Activated naive CD4-positive, alpha-beta T cell treated with anti-CD3 and anti-CD28 coated beads, Interleukin-2, amount 10 ng/mL, durations not matched to agents 7 days and 5 days (primary cell): Measurements from ENCODE around the gene GRIK1.
"Not testable (repeated sequence)": the region's sequence is repeated elsewhere in the genome, so short reads cannot be mapped to it uniquely, and the experiment has no call there.

Experiments
- CTCF ChIA-PET: fragments of 350-600 bp; sonication (Branson Sonifier 250); formaldehyde crosslinking; loops from one replicate; lab custom pipeline; 2021; ENCODE audit warnings: antibody characterized with exemption; lab: Charles Lee
- DNase-seq: peaks from one replicate; pipeline ENCODE4 v3.0.0-alpha.2; 2020
- H3K27ac Mint-ChIP-seq: one replicate; pipeline ENCODE4 v1.8.0; 2021; ENCODE audit warnings: mild to moderate bottlenecking, moderate library complexity, mixed read lengths
- H3K27me3 Mint-ChIP-seq: one replicate; pipeline ENCODE4 v1.8.0; 2021; ENCODE audit warnings: mild to moderate bottlenecking, mixed read lengths
- H3K36me3 Mint-ChIP-seq: one replicate; pipeline ENCODE4 v1.8.0; 2021; ENCODE audit warnings: mixed read lengths
- H3K4me1 Mint-ChIP-seq: one replicate; pipeline ENCODE4 v1.8.0; 2021; ENCODE audit warnings: mixed read lengths
- H3K4me3 Mint-ChIP-seq: one replicate; pipeline ENCODE4 v1.8.0; 2021; ENCODE audit warnings: mild to moderate bottlenecking, moderate library complexity, mixed read lengths
- H3K9me3 Mint-ChIP-seq: one replicate; pipeline ENCODE4 v1.8.0; 2021; ENCODE audit warnings: mixed read lengths

GRIK1 gene

DNA sequence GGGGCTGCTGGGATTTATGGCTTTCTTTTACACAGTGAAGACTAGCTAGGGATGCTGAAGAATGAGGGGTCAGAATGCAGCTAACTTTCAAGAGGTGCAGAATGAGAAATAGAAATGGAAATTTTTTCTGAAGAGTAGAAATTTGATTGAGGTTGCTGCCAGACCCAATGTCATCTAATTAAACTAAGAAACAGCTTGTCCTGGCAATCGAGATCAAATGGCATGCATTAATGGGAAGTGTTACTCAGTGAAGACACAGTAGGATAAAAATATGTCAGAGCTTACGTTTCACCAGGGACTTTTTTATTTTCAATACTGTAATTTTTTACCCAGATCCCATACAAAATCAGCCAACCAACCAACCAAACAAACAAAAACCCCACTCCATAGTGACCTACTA, 306.0 kb downstream of the GRIK1 start:
- CTCF ChIA-PET: interaction anchor here (0.6 kb wide), 1 partner anchor 13 kb away, joined by 3 read pairs; no protein-coding TSS in a partner anchor
- no peaks in the 10 kb centered on the region for H3K36me3 Mint-ChIP-seq
- no peak overlapping the region for H3K27ac Mint-ChIP-seq

DNA sequence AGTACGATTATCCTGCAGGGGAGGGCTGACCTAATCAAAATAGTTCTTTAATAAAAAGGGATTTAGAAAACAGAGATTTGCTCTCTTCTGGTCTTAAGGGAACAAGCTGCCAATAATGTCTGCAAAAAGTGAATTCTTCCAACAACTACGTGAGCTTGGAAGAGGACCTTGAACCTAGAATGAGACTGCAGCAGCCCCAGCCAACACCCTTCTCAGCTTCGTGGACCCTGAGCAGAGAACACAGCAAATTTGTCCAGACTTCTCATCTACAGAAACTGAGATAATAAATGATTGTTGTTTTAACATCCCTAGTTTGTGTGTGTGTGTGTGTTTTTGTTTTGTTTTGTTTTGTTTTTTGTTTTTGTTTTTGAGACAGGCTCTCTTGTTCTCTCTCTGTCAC, 309.4 kb downstream of the GRIK1 start:
- H3K4me3 Mint-ChIP-seq: no peak overlapping the region
- no peaks in the 10 kb centered on the region for H3K27me3 Mint-ChIP-seq
- no peaks in the 10 kb centered on the region for H3K4me1 Mint-ChIP-seq
- H3K9me3 Mint-ChIP-seq: no peaks in the 10 kb centered on the region
- H3K36me3 Mint-ChIP-seq: no peaks in the 10 kb centered on the region
- H3K27ac Mint-ChIP-seq: no peak overlapping the region
- CTCF ChIA-PET: no interaction called here
- DNase-seq: no peak

More for the DNA sequence above, 306.0 kb downstream of the GRIK1 start:
- no peaks in the 10 kb centered on the region for H3K9me3 Mint-ChIP-seq
- H3K4me1 Mint-ChIP-seq: no peaks in the 10 kb centered on the region
- no peaks in the 10 kb centered on the region for H3K27me3 Mint-ChIP-seq
- no peak overlapping the region for H3K4me3 Mint-ChIP-seq
- no peak for DNase-seq

DNA sequence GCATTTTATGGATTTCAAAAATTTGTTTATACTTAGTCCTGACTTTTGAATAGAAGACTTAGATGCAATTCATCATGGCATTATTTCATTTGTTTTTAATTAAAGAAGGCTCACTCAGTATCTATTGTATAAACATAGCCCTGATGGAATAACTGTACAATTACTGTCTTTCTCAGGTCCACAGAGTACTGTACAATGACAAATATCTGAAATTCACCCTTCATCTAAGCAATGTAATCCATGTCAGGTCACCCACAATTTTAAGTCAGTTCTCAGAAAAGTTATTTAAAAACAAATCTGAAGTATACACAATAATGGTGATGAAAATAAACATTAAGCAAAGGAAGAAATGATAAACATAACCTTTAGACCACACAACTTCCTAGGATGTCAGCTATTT, 311.9 kb downstream of the GRIK1 start:
- H3K9me3 Mint-ChIP-seq: no peaks in the 10 kb centered on the region
- H3K4me1 Mint-ChIP-seq: no peaks in the 10 kb centered on the region

DNA sequence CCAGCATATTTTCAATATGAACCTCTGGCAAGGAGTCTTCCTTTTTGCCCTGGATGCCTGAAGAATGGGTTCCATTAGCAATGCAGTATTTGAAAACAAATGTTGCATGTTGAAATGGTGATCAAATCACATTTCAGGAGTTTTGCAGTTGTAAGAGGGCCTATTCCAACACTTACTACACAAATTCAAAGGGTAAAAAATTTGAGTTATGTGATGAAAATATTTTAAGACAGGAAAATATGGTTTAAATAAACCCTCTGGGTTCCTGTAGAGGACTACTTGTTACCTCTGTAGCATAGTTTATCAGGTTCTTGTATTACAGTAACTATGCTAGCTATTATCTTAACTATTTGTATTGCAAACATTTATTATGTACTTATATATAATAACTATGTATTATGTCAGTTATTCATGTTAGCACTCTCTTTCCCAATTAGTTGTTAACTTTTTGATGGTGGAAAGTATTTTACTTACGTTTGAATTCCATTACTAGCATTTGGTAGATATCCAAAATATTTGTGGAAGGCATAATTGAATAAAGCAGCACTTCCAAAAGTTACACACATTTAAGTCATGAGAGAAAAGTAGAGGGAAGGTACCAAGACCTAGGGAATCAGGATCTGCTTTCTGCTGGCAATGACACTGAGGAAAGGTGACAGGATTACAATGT, 312.9 kb downstream of the GRIK1 start:
- CTCF ChIA-PET: no interaction called here
- no peak overlapping the region for H3K4me3 Mint-ChIP-seq
- no peaks in the 10 kb centered on the region for H3K36me3 Mint-ChIP-seq
- no peaks in the 10 kb centered on the region for H3K27me3 Mint-ChIP-seq
- H3K27ac Mint-ChIP-seq: no peak overlapping the region
- no peaks in the 10 kb centered on the region for H3K4me1 Mint-ChIP-seq
- DNase-seq: no peak
- H3K9me3 Mint-ChIP-seq: no peaks in the 10 kb centered on the region

More for the DNA sequence above, 311.9 kb downstream of the GRIK1 start:
- Mint-ChIP-seq H3K4me3 (no peak overlapping the region), H3K27ac (no peak overlapping the region), H3K36me3 (no peaks in the 10 kb centered on the region), H3K27me3 (no peaks in the 10 kb centered on the region)
- no peak for DNase-seq
- CTCF ChIA-PET: no interaction called here

DNA sequence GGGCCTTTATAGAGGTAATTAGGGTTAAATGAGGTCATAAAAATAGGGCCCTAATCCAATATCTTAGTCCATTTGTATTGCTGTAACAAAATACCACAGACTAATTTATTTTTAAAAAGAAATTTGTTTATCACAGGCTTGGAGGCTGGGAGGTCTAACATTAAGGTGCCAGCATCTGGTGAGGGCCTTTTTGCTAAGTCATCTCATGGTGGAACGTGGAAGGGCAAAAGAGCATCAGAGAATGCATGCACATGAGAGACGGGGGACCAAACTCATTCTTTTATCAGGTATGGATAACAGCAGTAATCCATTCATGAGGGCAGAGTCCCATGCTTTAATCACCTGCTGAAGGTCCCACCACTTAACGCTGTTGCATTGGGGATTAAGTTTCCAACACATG, 313.8 kb downstream of the GRIK1 start:
- no peaks in the 10 kb centered on the region for H3K36me3 Mint-ChIP-seq
- CTCF ChIA-PET: no interaction called here
- H3K27ac Mint-ChIP-seq: no peak overlapping the region
- no peaks in the 10 kb centered on the region for H3K27me3 Mint-ChIP-seq
- no peaks in the 10 kb centered on the region for H3K9me3 Mint-ChIP-seq
- H3K4me3 Mint-ChIP-seq: no peak overlapping the region
- H3K4me1 Mint-ChIP-seq: no peaks in the 10 kb centered on the region
- no peak for DNase-seq

DNA sequence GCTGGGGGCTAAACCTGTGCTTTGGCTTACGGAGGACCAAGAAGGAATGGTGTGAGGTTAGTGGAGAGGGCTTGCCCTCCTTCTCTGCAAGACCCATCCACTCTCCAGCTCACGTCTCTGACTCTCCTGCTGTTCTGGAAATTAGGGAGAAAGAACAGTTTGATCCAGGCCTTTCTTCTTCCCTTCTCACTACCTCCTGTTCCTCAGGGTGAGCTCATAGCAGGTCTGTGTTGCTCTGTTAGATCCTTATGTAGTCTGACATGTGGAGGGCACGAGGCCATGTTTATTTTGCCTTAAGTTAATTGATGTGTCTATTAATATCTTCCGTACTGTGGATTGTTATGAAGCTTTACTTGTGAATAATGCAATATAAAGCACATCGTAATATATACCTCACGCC, 315.0 kb downstream of the GRIK1 start:
- no peaks in the 10 kb centered on the region for H3K36me3 Mint-ChIP-seq
- no peak overlapping the region for H3K27ac Mint-ChIP-seq
- no peaks in the 10 kb centered on the region for H3K27me3 Mint-ChIP-seq
- no peak for DNase-seq
- no peak overlapping the region for H3K4me3 Mint-ChIP-seq
- CTCF ChIA-PET: no interaction called here
- no peaks in the 10 kb centered on the region for H3K9me3 Mint-ChIP-seq
- no peaks in the 10 kb centered on the region for H3K4me1 Mint-ChIP-seq

DNA sequence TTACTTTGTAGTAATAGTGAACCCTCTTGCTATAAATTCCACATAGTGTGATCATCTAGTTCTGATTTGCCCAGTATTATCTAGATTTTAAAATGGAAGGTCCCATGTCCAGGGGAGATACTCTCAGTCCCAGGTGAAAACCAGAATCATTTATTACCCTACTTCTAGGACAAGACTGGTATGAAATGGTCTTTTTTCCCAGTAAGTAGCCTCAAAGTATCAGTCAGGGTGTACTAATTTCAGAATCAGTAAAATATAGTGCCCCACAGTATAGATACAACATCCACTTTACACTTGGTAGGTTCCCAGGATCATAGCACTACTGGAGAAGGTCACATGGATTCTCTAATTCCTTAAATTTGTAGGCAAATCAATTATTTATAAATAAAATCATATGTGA, 318.3 kb downstream of the GRIK1 start:
- Mint-ChIP-seq H3K36me3 (no peaks in the 10 kb centered on the region), H3K27ac (no peak overlapping the region), H3K27me3 (no peaks in the 10 kb centered on the region), H3K4me1 (no peaks in the 10 kb centered on the region), H3K9me3 (no peaks in the 10 kb centered on the region), H3K4me3 (no peak overlapping the region)
- DNase-seq: no peak
- CTCF ChIA-PET: interaction anchor here (0.9 kb wide), 1 partner anchor 15 kb away, joined by 3 read pairs; no protein-coding TSS in a partner anchor

DNA sequence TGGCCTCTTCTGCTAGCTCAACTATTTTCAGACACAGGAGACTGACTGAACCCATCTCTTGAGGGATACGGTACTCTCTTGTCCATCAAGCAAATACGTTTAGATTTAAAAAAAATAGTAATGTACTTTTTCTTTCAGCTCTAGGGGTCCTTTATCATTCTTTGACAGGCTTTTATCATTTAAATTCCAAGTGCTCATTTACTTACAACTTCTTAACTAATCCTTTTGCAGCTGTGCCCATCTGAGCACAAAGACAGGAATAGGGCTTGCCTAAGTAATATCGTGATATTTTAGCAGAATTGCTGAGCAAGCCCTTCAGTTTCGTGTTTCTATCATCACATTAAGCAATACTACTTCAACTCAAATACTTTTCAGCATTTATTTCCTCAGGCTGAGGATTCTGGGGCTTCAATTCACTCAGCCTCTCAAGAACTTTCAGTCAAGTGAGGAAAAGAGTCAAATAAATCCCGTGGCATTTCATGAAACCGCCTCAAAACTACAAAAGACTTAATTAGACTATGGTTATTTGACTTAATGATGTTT, 323.5 kb downstream of the GRIK1 start:
- CTCF ChIA-PET: no interaction called here
- Mint-ChIP-seq H3K4me3 (no peak overlapping the region), H3K4me1 (no peaks in the 10 kb centered on the region), H3K9me3 (no peaks in the 10 kb centered on the region), H3K36me3 (no peaks in the 10 kb centered on the region), H3K27ac (no peak overlapping the region), H3K27me3 (no peaks in the 10 kb centered on the region)
- no peak for DNase-seq

DNA sequence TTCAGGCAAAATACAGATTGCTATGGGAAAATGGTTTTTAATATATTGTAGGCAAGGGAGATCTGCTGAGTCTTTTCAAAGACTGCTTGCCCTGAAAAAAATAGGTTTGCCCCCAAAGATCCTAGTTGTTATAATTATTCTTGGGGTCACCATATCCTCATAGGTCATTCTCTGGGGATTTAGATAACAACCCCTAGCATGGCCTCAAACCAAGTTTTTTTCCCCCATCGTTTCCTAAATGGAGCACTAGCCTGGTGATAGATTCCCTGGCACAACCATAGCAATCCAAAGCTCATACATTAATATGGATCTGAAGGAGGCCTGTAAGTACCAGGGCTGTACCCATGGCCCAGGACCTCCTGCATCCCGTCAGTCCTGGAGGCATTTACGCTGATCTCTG, 325.9 kb downstream of the GRIK1 start:
- no peaks in the 10 kb centered on the region for H3K36me3 Mint-ChIP-seq
- no peaks in the 10 kb centered on the region for H3K4me1 Mint-ChIP-seq
- no peak for DNase-seq
- H3K27me3 Mint-ChIP-seq: no peaks in the 10 kb centered on the region
- H3K4me3 Mint-ChIP-seq: no peak overlapping the region
- CTCF ChIA-PET: no interaction called here
- no peaks in the 10 kb centered on the region for H3K9me3 Mint-ChIP-seq
- no peak overlapping the region for H3K27ac Mint-ChIP-seq

DNA sequence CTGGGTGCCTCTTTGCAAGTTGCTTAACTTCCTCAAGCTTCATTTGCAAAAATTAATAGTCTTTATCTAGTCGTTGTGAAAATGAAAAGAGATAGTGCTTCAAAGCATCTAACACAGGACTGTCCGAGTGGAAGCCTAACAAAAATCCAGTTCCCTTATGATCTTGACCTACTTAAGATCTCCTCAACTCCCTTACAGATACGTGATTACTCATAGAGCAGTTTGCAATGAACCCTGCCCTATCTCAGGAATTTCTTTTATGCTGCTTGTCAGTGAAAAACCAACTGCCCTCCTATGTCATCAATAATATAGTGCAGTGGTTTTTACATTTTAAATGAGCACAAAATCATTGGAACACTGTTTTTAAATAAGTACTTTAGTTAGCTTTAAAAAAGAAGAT, 326.8 kb downstream of the GRIK1 start:
- no peak for DNase-seq
- Mint-ChIP-seq H3K9me3 (no peaks in the 10 kb centered on the region), H3K36me3 (no peaks in the 10 kb centered on the region), H3K4me3 (no peak overlapping the region), H3K27me3 (no peaks in the 10 kb centered on the region), H3K4me1 (no peaks in the 10 kb centered on the region), H3K27ac (no peak overlapping the region)
- CTCF ChIA-PET: interaction anchor here (0.6 kb wide), 1 partner anchor 240 kb away, joined by 3 read pairs; no protein-coding TSS in a partner anchor

DNA sequence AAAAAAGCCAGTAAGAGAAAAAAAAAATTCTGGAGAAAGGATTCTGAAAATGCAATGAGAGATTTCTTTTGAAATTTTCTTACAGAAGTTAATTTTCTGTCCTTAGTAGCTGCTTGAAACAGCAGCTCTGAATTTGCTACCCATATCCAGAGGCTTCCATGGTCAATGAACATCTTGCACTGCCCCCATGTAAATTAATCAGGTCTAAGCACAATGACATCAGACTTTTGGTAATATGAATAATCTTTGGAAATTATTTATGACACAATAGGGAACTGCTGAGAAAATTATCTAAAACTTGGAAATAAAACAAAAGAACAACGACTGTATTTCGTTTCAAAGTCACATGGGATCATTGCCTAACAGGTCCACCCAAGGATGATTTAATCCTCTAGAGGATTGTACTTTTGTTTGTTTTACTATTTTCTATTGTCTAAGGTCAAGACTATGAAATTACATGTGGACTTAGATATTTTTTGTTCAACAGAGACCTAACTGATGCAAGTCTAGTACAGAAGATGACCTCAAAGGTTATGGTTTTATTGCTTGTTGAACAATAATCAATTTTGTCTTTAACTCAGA, 328.9 kb downstream of the GRIK1 start:
- H3K4me1 Mint-ChIP-seq: no peaks in the 10 kb centered on the region
- no peak overlapping the region for H3K4me3 Mint-ChIP-seq
- no peaks in the 10 kb centered on the region for H3K36me3 Mint-ChIP-seq
- no peak overlapping the region for H3K27ac Mint-ChIP-seq
- CTCF ChIA-PET: no interaction called here
- H3K9me3 Mint-ChIP-seq: no peaks in the 10 kb centered on the region
- no peaks in the 10 kb centered on the region for H3K27me3 Mint-ChIP-seq
- no peak for DNase-seq

DNA sequence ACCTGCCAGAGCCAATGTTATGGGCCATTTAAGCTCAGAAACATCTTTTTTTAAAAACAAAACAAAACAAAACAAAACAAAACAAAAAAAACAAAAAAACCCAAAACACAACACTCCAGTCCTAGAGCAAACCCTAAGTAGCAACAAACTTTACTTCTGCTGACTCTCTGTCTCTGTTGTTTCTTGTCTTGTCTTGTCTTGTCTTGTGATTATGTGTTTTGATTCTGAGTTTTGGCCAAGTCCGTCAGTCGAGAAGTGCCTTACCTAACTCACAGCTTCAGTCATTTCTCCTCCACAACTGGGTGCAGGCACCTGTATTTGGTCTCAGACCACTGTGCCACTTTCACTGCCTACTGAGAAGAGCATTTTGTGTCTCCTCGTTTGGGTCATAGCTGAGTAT, 333.2 kb downstream of the GRIK1 start:
- H3K36me3 Mint-ChIP-seq: no peaks in the 10 kb centered on the region
- H3K27me3 Mint-ChIP-seq: no peaks in the 10 kb centered on the region
- no peak for DNase-seq
- H3K4me3 Mint-ChIP-seq: no peak overlapping the region
- CTCF ChIA-PET: no interaction called here
- no peaks in the 10 kb centered on the region for H3K9me3 Mint-ChIP-seq
- no peak overlapping the region for H3K27ac Mint-ChIP-seq
- no peaks in the 10 kb centered on the region for H3K4me1 Mint-ChIP-seq

DNA sequence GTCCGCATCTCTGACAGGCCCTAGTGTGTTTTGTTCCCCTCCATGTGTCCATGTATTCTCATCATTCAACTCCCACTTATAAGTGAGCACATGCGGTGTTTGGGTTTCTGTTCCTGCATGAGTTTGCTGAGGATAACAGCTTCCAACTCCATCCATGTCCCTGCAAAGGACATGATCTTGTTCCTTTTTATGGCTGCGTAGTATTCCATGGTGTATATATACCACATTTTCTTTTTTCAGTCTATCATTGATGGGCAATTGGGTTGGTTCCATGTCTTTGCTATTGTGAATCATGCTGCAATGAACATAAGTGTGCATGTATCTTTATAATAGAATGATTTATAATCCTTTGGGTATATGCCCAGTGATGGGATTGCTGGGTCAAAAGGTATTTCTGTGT, 334.6 kb downstream of the GRIK1 start:
- CTCF ChIA-PET, DNase-seq, H3K4me3 Mint-ChIP-seq, H3K27ac Mint-ChIP-seq, H3K4me1 Mint-ChIP-seq, H3K27me3 Mint-ChIP-seq, H3K36me3 Mint-ChIP-seq, H3K9me3 Mint-ChIP-seq: not testable (repeated sequence)

DNA sequence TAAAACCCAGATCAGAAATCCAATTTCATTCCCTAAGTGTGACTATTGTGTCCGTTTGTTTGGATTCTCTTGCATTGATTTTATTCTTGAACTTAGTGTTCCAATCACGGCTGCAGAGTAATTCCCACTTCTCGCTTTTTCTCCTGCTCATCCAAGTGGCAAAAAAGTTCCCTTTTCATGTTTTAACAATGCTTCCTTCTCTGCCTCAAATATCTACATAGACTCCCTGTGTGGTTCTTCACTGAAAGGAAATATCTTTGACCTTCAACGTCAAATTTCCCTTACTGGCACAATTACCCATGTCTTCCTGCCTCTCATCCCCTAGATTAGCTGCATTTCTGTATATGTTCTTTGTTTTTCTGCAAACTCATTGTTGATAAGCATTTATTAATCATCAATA, 335.7 kb downstream of the GRIK1 start:
- H3K4me1 Mint-ChIP-seq: no peaks in the 10 kb centered on the region
- no peak for DNase-seq
- H3K36me3 Mint-ChIP-seq: no peaks in the 10 kb centered on the region
- no peaks in the 10 kb centered on the region for H3K27me3 Mint-ChIP-seq
- CTCF ChIA-PET: no interaction called here
- H3K27ac Mint-ChIP-seq: no peak overlapping the region
- no peaks in the 10 kb centered on the region for H3K9me3 Mint-ChIP-seq
- H3K4me3 Mint-ChIP-seq: no peak overlapping the region

DNA sequence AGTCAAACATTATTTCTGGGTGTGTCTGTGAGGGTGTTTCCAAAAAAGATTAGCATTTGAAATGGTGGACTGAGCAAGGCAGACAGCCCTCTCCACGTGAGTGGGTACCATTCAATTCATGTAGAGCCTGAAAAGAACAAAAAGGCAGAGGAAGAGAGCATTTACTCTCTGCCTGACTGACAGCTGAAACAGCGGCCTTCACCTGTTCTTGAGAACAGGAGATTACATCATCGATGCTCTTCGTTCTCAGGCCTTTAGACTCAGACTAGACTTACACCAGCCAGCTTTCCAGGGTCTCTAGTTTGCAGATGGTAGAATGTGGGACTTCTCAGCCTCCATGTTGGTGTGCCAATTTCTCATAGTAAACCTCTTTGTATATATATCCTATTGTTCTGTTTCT, 338.7 kb downstream of the GRIK1 start:
- CTCF ChIA-PET: no interaction called here
- no peaks in the 10 kb centered on the region for H3K4me1 Mint-ChIP-seq
- H3K27ac Mint-ChIP-seq: no peak overlapping the region
- H3K27me3 Mint-ChIP-seq: no peaks in the 10 kb centered on the region
- no peak for DNase-seq
- no peaks in the 10 kb centered on the region for H3K9me3 Mint-ChIP-seq
- H3K4me3 Mint-ChIP-seq: no peak overlapping the region
- H3K36me3 Mint-ChIP-seq: no peaks in the 10 kb centered on the region
